Stimulated activated CD4-positive, alpha-beta T cell treated with anti-CD3 and anti-CD28 coated beads, Interleukin-1b, Interleukin-23, amount 100 ng/mL, for 24 hours (primary cell): ENCODE data around the gene MSH2.
A peak's percentile ranks its signal among the peaks of the same experiment; 100 is the strongest.
"Not testable (repeated sequence)": the region's sequence is repeated elsewhere in the genome, so short reads cannot be mapped to it uniquely, and the experiment has no call there.

ENCODE experiments used
- DNase-seq, 4 experiments: peaks; one replicate each; pipeline ENCODE4 v3.0.0-alpha.2; 2020; ENCODE audit warnings: low read depth in 4 of 4, low spot score in 1 of 4

The MSH2 gene

GRCh38 chr2:47402805-47403608, at the start of gene MSH2:
Gene MSH2 (plus strand): TSS chr2:47403156. CDS start chr2:47403192, 36 bp downstream.
- peak; percentile 73 to 91 (median 85) for DNase-seq

- no peak for DNase-seq
Measured at GRCh38 chr2:47354013-47354847, 48.7 kb upstream of the MSH2 start.

- DNase-seq: no peak
Measured at GRCh38 chr2:47354848-47355204, 48.1 kb upstream of the MSH2 start.

- no peak for DNase-seq
Measured at GRCh38 chr2:47357483-47357882, 45.5 kb upstream of the MSH2 start.

GRCh38 chr2:47359375-47359868, 43.5 kb upstream of the MSH2 start:
- no peak for DNase-seq

- DNase-seq: no peak
Measured at GRCh38 chr2:47360283-47360682, 42.7 kb upstream of the MSH2 start.

- no peak for DNase-seq
Measured at GRCh38 chr2:47360927-47361326, 42.0 kb upstream of the MSH2 start.

GRCh38 chr2:47361505-47362229, 41.3 kb upstream of the MSH2 start:
- DNase-seq: not testable (repeated sequence)

- no peak for DNase-seq
Measured at GRCh38 chr2:47373747-47374146, 29.2 kb upstream of the MSH2 start.

- DNase-seq: no peak
Measured at GRCh38 chr2:47375307-47375706, 27.6 kb upstream of the MSH2 start.

- no peak for DNase-seq
Measured at GRCh38 chr2:47379384-47379783, 23.6 kb upstream of the MSH2 start.

- DNase-seq: no peak
Measured at GRCh38 chr2:47381408-47381807, 21.5 kb upstream of the MSH2 start.

GRCh38 chr2:47386551-47386950, 16.4 kb upstream of the MSH2 start:
- DNase-seq: no peak

- DNase-seq: no peak
Measured at GRCh38 chr2:47388888-47389287, 14.1 kb upstream of the MSH2 start.

GRCh38 chr2:47389692-47390091, 13.3 kb upstream of the MSH2 start:
- DNase-seq: no peak

- no peak for DNase-seq
Measured at GRCh38 chr2:47401789-47402554, 984 bp upstream of the MSH2 start.

GRCh38 chr2:47402555-47402804, 476 bp upstream of the MSH2 start:
- DNase-seq: no peak

- no peak for DNase-seq
Measured at GRCh38 chr2:47403609-47404193, 745 bp downstream of the MSH2 start.

- DNase-seq: no peak
Measured at GRCh38 chr2:47404356-47404755, 1.4 kb downstream of the MSH2 start.

GRCh38 chr2:47405757-47406156, 2.8 kb downstream of the MSH2 start:
- DNase-seq: no peak
